BLaER1 treated with 17β-estradiol and CSF1 and Interleukin-3, amounts not matched to agents 10 nM and 100 nM (cell line): ENCODE data around the gene RRAD.

Source experiments
- H3K27ac ChIP-seq, 11 experiments: shearing (Covaris generic); formaldehyde crosslinking; 2 replicates each; pipeline ENCODE4 v1.8.1; 2022
- H3K27me3 ChIP-seq, 11 experiments: shearing (Covaris generic); formaldehyde crosslinking; 2 replicates each; pipeline ENCODE4 v1.8.1; 2022
- H3K36me3 ChIP-seq, 11 experiments: shearing (Covaris generic); formaldehyde crosslinking; 2 replicates each; pipeline ENCODE4 v1.8.1; 2022
- H3K4me1 ChIP-seq, 10 experiments: shearing (Covaris generic); formaldehyde crosslinking; 2 replicates each; pipeline ENCODE4 v1.8.1; 2022
- H3K4me2 ChIP-seq, 11 experiments: shearing (Covaris generic); formaldehyde crosslinking; 2 replicates each; pipeline ENCODE4 v1.8.1; 2022
- H3K4me3 ChIP-seq, 10 experiments: shearing (Covaris generic); formaldehyde crosslinking; 2 replicates each; pipeline ENCODE4 v1.8.1; 2022
- H3K9ac ChIP-seq, 11 experiments: shearing (Covaris generic); formaldehyde crosslinking; 2 replicates each; pipeline ENCODE4 v1.8.1; 2022
- H3K9me3 ChIP-seq, 11 experiments: shearing (Covaris generic); formaldehyde crosslinking; replicated peaks in 1 of 11; 2 replicates each; pipeline ENCODE4 v1.8.1; 2022
- H4K20me1 ChIP-seq, 11 experiments: shearing (Covaris generic); formaldehyde crosslinking; 2 replicates each; pipeline ENCODE4 v1.8.1; 2022
- Cebpa-rat ChIP-seq, 11 experiments: shearing (Covaris generic); IDR thresholded peaks; 2 replicates each; pipeline ENCODE4 v1.8.1; 2022

The RRAD gene

DNA sequence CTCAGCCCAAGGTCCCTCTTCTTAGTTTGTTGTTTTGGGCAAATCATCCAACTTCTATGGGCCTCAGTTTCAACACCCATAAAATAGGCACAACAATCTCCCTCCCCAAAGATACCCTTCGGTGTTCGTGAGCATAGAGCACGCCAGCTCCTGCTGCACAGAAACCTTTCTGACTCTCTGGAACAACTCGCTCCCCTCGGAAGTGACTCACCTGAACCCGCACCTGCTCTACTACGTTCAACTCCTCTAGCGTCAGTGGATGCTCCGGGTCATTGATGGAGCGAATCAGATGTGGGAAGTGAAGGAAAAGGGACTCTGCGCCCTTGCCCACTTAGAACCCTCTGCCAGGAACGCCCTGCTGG, 8.4 kb upstream of the RRAD start:
- Histone ChIP-seq H3K27me3 (no peaks in the 10 kb centered on the region), H3K9ac (peak overlapping the region; percentile 87 to 99 (median 95)), H3K4me1 (peaks cover 48 to 56% (median 52%) of the 10 kb centered on the region in 10 experiments), H3K9me3 (no peaks in the 10 kb centered on the region), H3K36me3 (peaks cover 24 to 59% (median 42%) of the 10 kb centered on the region in 11 experiments), H4K20me1 (peaks cover 34 to 64% (median 48%) of the 10 kb centered on the region in 11 experiments; a peak in 20 of 22 replicates), H3K4me2 (peak overlapping the region; percentile 93 to 100 (median 99)), H3K4me3 (peak overlapping the region; percentile 76 to 100 (median 89)), H3K27ac (peak overlapping the region; percentile 85 to 97 (median 93))
- TF ChIP-seq Cebpa-rat (IDR thresholded peaks at IDR 0.05): no peak

- H3K27me3 ChIP-seq: peaks cover 0 to 6% (median 0%) of the 10 kb centered on the region in 11 experiments; a peak in 4 of 22 replicates
- no peak for TF ChIP-seq Cebpa-rat (IDR thresholded peaks at IDR 0.05)
- H3K9me3 ChIP-seq: no peaks in the 10 kb centered on the region
- peak overlapping the region; percentile 93 to 100 (median 99); a peak in 16 of 22 replicates for H3K4me2 ChIP-seq
- H3K4me3 ChIP-seq: 0 out of 20 replicates have a peak overlapping the region, but pooled peaks of 2 of the 10 experiments have one; percentile 83 to 98
- peak overlapping the region in 1 of 11 experiments; percentile 4; a peak in 1 of 22 replicates for H3K27ac ChIP-seq
- peaks cover 18 to 47% (median 32%) of the 10 kb centered on the region in 11 experiments; a peak in 20 of 22 replicates for H4K20me1 ChIP-seq
- peak overlapping the region in 4 of 11 experiments; percentile 34 to 95 (median 92); a peak in 7 of 22 replicates for H3K9ac ChIP-seq
- peaks cover 54 to 65% (median 60%) of the 10 kb centered on the region in 10 experiments for H3K4me1 ChIP-seq
- H3K36me3 ChIP-seq: peaks cover 15 to 42% (median 26%) of the 10 kb centered on the region in 11 experiments
Measured at GRCh38 chr16:66932076-66932475, 6.7 kb upstream of the RRAD start.

- Histone ChIP-seq H4K20me1 (peaks cover 14 to 43% (median 32%) of the 10 kb centered on the region in 11 experiments; a peak in 19 of 22 replicates), H3K4me3 (no peak overlapping the region), H3K4me1 (peaks cover 54 to 65% (median 60%) of the 10 kb centered on the region in 10 experiments), H3K27me3 (peaks cover 0 to 10% (median 3%) of the 10 kb centered on the region in 11 experiments; a peak in 19 of 22 replicates), H3K27ac (no peak overlapping the region), H3K36me3 (peaks cover 15 to 39% (median 22%) of the 10 kb centered on the region in 11 experiments), H3K4me2 (0 out of 22 replicates have a peak overlapping the region, but pooled peaks of 2 of the 11 experiments have one; percentile 99 to 100), H3K9me3 (no peaks in the 10 kb centered on the region), H3K9ac (no peak overlapping the region)
- no peak for TF ChIP-seq Cebpa-rat (IDR thresholded peaks at IDR 0.05)
Measured at GRCh38 chr16:66931665-66932064, 6.3 kb upstream of the RRAD start.

- Histone ChIP-seq H3K4me3 (no peak overlapping the region), H3K4me1 (peaks cover 54 to 65% (median 60%) of the 10 kb centered on the region in 10 experiments), H3K9me3 (no peaks in the 10 kb centered on the region), H3K9ac (0 out of 22 replicates have a peak overlapping the region, but pooled peaks of 2 of the 11 experiments have one; percentile 8 to 15), H3K4me2 (no peak overlapping the region), H3K27me3 (peaks cover 14 to 25% (median 18%) of the 10 kb centered on the region in 11 experiments), H3K36me3 (peaks cover 15 to 30% (median 21%) of the 10 kb centered on the region in 11 experiments; a peak in 21 of 22 replicates), H3K27ac (no peak overlapping the region), H4K20me1 (peaks cover 0 to 28% (median 19%) of the 10 kb centered on the region in 11 experiments; a peak in 13 of 22 replicates)
- TF ChIP-seq Cebpa-rat (IDR thresholded peaks at IDR 0.05): no peak
Measured at GRCh38 chr16:66930189-66930588, 4.9 kb upstream of the RRAD start.

- Histone ChIP-seq H3K36me3 (peaks cover 15 to 30% (median 21%) of the 10 kb centered on the region in 11 experiments; a peak in 21 of 22 replicates), H3K4me2 (peak overlapping the region in 10 of 11 experiments; percentile 77 to 96 (median 90); a peak in 14 of 22 replicates), H3K9me3 (no peaks in the 10 kb centered on the region), H4K20me1 (peaks cover 0 to 34% (median 19%) of the 10 kb centered on the region in 11 experiments; a peak in 11 of 22 replicates), H3K27ac (peak overlapping the region in 2 of 11 experiments; percentile 78 to 84; a peak in 4 of 22 replicates), H3K27me3 (peaks cover 27 to 36% (median 30%) of the 10 kb centered on the region in 11 experiments), H3K9ac (no peak overlapping the region), H3K4me3 (no peak overlapping the region), H3K4me1 (peaks cover 65 to 77% (median 71%) of the 10 kb centered on the region in 10 experiments)
- no peak for TF ChIP-seq Cebpa-rat (IDR thresholded peaks at IDR 0.05)
Measured at GRCh38 chr16:66928702-66929388, 3.5 kb upstream of the RRAD start.

DNA sequence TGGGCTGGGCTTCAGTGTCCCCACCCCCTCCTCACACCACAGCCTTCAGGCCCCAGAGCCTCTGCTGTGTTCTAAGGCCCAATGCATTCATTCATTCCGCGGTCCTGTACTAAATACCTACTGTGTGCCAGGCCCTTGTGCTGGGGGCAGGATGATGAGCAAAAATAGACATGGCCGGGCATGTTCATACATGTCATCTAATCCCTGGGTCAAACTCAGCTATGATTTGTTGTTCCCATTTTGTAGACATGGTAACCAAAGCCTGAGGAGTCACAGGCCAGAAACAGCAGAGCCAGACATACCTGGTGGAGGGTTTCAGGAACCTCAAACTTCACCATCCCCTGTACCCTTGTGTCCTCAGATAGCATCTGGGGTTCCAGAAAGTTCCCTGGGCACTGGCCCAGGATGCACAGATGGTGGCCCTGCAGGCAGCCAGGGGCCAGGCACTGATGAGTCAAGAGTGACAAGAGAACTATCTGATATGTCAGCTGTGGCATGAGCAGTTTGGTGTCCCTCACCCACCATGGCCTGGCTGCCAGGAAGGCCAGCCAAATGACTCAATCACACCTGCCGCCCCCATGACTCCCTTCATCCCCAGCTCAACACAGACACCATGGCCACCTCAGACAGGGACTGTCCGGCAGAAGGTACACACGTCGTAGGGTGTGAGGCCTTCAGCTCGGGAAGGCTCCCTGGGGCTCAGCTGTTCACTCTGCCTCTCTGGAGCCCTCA, 2.7 kb upstream of the RRAD start:
- peaks cover 0 to 37% (median 12%) of the 10 kb centered on the region in 11 experiments; a peak in 11 of 22 replicates for H4K20me1 ChIP-seq
- no peak for TF ChIP-seq Cebpa-rat (IDR thresholded peaks at IDR 0.05)
- H3K4me3 ChIP-seq: no peak overlapping the region
- H3K27me3 ChIP-seq: peaks cover 29 to 38% (median 34%) of the 10 kb centered on the region in 11 experiments
- H3K9me3 ChIP-seq: no peaks in the 10 kb centered on the region
- H3K36me3 ChIP-seq: peaks cover 15 to 30% (median 21%) of the 10 kb centered on the region in 11 experiments; a peak in 21 of 22 replicates
- H3K9ac ChIP-seq: peak overlapping the region in 1 of 11 experiments; percentile 44; a peak in 1 of 22 replicates
- peak overlapping the region in 5 of 11 experiments; percentile 9 to 84 (median 65); a peak in 8 of 22 replicates for H3K27ac ChIP-seq
- H3K4me1 ChIP-seq: peaks cover 65 to 79% (median 72%) of the 10 kb centered on the region in 10 experiments
- peak overlapping the region; percentile 77 to 97 (median 92); a peak in 21 of 22 replicates for H3K4me2 ChIP-seq

- H3K4me2 ChIP-seq: peak overlapping the region; percentile 77 to 97 (median 92)
- TF ChIP-seq Cebpa-rat (IDR thresholded peaks at IDR 0.05): no peak
- peak overlapping the region in 5 of 11 experiments; percentile 2 to 84 (median 65); a peak in 7 of 22 replicates for H3K27ac ChIP-seq
- peak overlapping the region in 3 of 11 experiments; percentile 32 to 45 (median 44); a peak in 5 of 22 replicates for H3K9ac ChIP-seq
- no peak overlapping the region for H3K4me3 ChIP-seq
- peaks cover 8 to 19% (median 11%) of the 10 kb centered on the region in 11 experiments; a peak in 20 of 22 replicates for H3K36me3 ChIP-seq
- H3K9me3 ChIP-seq: no peaks in the 10 kb centered on the region
- peaks cover 29 to 38% (median 34%) of the 10 kb centered on the region in 11 experiments for H3K27me3 ChIP-seq
- H3K4me1 ChIP-seq: peaks cover 64 to 79% (median 71%) of the 10 kb centered on the region in 10 experiments
- peaks cover 0 to 29% (median 1%) of the 10 kb centered on the region in 11 experiments; a peak in 11 of 22 replicates for H4K20me1 ChIP-seq
Measured at GRCh38 chr16:66926961-66927436, 1.7 kb upstream of the RRAD start.
